NCI-H345 treated with DMSO at 0.1 percent for 48 hours (cell line): ENCODE results near the gene RNF183.

ENCODE experiments used
- DNase-seq: peaks from one replicate; lab custom pipeline; 2025; ENCODE audit not compliant: unreplicated experiment; lab: John Stamatoyannopoulos, UW

The RNF183 gene

GRCh38 chr9:113302792-113303418, at the start of gene RNF183:
Gene RNF183 (minus strand): TSS chr9:113303376. CDS start chr9:113298184, 5,192 bp downstream.
- DNase-seq: no peak

- DNase-seq: no peak
Measured at GRCh38 chr9:113352411-113352810, 49.2 kb upstream of the RNF183 start.

- DNase-seq: no peak
Measured at GRCh38 chr9:113352006-113352405, 48.8 kb upstream of the RNF183 start.

- no peak for DNase-seq
Measured at GRCh38 chr9:113350937-113351336, 47.8 kb upstream of the RNF183 start.

- no peak for DNase-seq
Measured at GRCh38 chr9:113350107-113350661, 47.0 kb upstream of the RNF183 start.

GRCh38 chr9:113349445-113350094, 46.4 kb upstream of the RNF183 start, which contains the start of gene BSPRY:
Gene BSPRY (plus strand): TSS chr9:113349541. CDS start chr9:113349580, 39 bp downstream.
- no peak for DNase-seq

GRCh38 chr9:113349066-113349444, 45.9 kb upstream of the RNF183 start:
- DNase-seq: peak; percentile 35

GRCh38 chr9:113348437-113348836, 45.3 kb upstream of the RNF183 start:
- no peak for DNase-seq

GRCh38 chr9:113345671-113346070, 42.5 kb upstream of the RNF183 start:
- DNase-seq: no peak

GRCh38 chr9:113345190-113345589, 42.0 kb upstream of the RNF183 start:
- no peak for DNase-seq

- peak; percentile 93 for DNase-seq
Measured at GRCh38 chr9:113343732-113344231, 40.6 kb upstream of the RNF183 start.

GRCh38 chr9:113341712-113342410, 38.7 kb upstream of the RNF183 start:
- DNase-seq: no peak

GRCh38 chr9:113340011-113340699, 37.0 kb upstream of the RNF183 start, which contains the start of gene WDR31:
Gene WDR31 (minus strand): TSS chr9:113340275. CDS start chr9:113332022, 8,253 bp downstream.
- DNase-seq: peak; percentile 78

GRCh38 chr9:113337714-113338113, 34.5 kb upstream of the RNF183 start:
- DNase-seq: no peak

GRCh38 chr9:113331780-113332179, 28.6 kb upstream of the RNF183 start:
- DNase-seq: no peak

GRCh38 chr9:113328045-113328782, 25.0 kb upstream of the RNF183 start:
- no peak for DNase-seq

GRCh38 chr9:113326230-113326629, 23.1 kb upstream of the RNF183 start:
- no peak for DNase-seq

- no peak for DNase-seq
Measured at GRCh38 chr9:113322671-113323070, 19.5 kb upstream of the RNF183 start.

- DNase-seq: no peak
Measured at GRCh38 chr9:113320051-113320450, 16.9 kb upstream of the RNF183 start.

GRCh38 chr9:113319054-113319453, 15.9 kb upstream of the RNF183 start:
- DNase-seq: no peak
